HCT116 (cell line): ENCODE data around the gene NAA11. TPM values are rescaled to one million over a fixed set of nuclear protein-coding genes. Genes with fewer than 3 reads are reported as not detected.

ENCODE experiments used
- ATAC-seq: fragments of 200-7000 bp; cut with Tn5 transposase; 2 replicates; pipeline ENCODE4 v1.9.1; 2020; ENCODE audit warnings: mild to moderate bottlenecking, moderate library complexity
- BruUV-seq: library from RNA; stranded (reverse); fragments of 400-500 nt; replicated peaks from 2 replicates; lab custom pipeline; 2021; lab: Mats Ljungman, UMichigan
- CTCF ChIA-PET: fragments of 300-600 bp; sonication (Branson Sonifier 250); formaldehyde crosslinking; loops from one replicate; lab custom pipeline; 2021; ENCODE audit warnings: antibody characterized with exemption; lab: Charles Lee
- POLR2A ChIA-PET: fragments of 300-600, 350-600 bp; sonication (Branson Sonifier 250); formaldehyde crosslinking; loops from one replicate; lab custom pipeline; 2021; ENCODE audit warnings: antibody characterized with exemption; lab: Charles Lee
- RAD21 ChIA-PET, 2 experiments: fragments of 300-600 bp; sonication (Branson Sonifier 250); formaldehyde crosslinking; loops; one replicate each; lab custom pipeline; 2023; ENCODE audit warnings: low total read pairs in 2 of 2; ENCODE audit not compliant: uncharacterized antibody in 2 of 2, unreplicated experiment in 2 of 2, low non-redundant PET in 1 of 2; lab: Charles Lee
- DNase-seq: peaks from one replicate; pipeline ENCODE4 v3.0.0-alpha.2; 2010; ENCODE audit warnings: low read depth, low spot score
- H2AFZ ChIP-seq: fragments of 200-600 bp; shearing (Covaris generic), sonication (generic); 2 replicates; pipeline ENCODE4 v1.6.1; 2017; ENCODE audit warnings: low read depth, mixed run types, mixed read lengths, antibody characterized with exemption, low read length; ENCODE audit not compliant: poor library complexity, severe bottlenecking
- H3K27ac ChIP-seq: 2 replicates; pipeline ENCODE4 v1.5.1; 2012; ENCODE audit warnings: low read depth, low read length
- H3K27me3 ChIP-seq: fragments of 200-600 bp; sonication (generic); 2 replicates; pipeline ENCODE4 v1.6.1; 2016; ENCODE audit warnings: mixed run types, low read length, mixed read lengths; ENCODE audit not compliant: insufficient read depth
- H3K36me3 ChIP-seq, 2 experiments: fragments of 200-500 bp in 1 of 2; fragments of 200-600 bp in 1 of 2; sonication (Bioruptor generic) in 1 of 2; sonication (generic) in 1 of 2; 2 replicates each; pipeline versions ENCODE4 v1.5.1 to v1.6.1; 2014 to 2016; ENCODE audit warnings: low read length in 2 of 2, inconsistent platforms in 1 of 2, mixed read lengths in 1 of 2, mixed run types in 1 of 2; ENCODE audit not compliant: insufficient read depth in 2 of 2, control insufficient read depth in 1 of 2
- H3K4me1 ChIP-seq, 2 experiments: fragments of 200-600 bp in 1 of 2; sonication (generic) in 1 of 2; 2 replicates each; pipeline versions ENCODE4 v1.5.1 to v1.6.1; 2012 to 2017; ENCODE audit warnings: low read length in 2 of 2, inconsistent platforms in 1 of 2, mild to moderate bottlenecking in 1 of 2, mixed read lengths in 1 of 2, mixed run types in 1 of 2, moderate library complexity in 1 of 2; ENCODE audit not compliant: insufficient read depth in 2 of 2, control insufficient read depth in 1 of 2
- H3K4me2 ChIP-seq: fragments of 200-600 bp; sonication (generic); 2 replicates; pipeline ENCODE4 v1.6.1; 2017; ENCODE audit warnings: mixed run types, low read length, mixed read lengths
- H3K4me3 ChIP-seq, 2 experiments: fragments of 200-600 bp in 1 of 2; sonication (generic) in 1 of 2; replicated peaks in 1 of 2; 2 replicates each; pipeline ENCODE4 v1.5.1; 2011 to 2016; ENCODE audit warnings: low read length in 2 of 2, control low read depth in 1 of 2, low read depth in 1 of 2, mild to moderate bottlenecking in 1 of 2, mixed read lengths in 1 of 2, mixed run types in 1 of 2
- H3K79me2 ChIP-seq: fragments of 200-600 bp; sonication (generic); 2 replicates; pipeline ENCODE4 v1.6.1; 2017; ENCODE audit warnings: mild to moderate bottlenecking, mixed run types, low read length, moderate library complexity, mixed read lengths; ENCODE audit not compliant: insufficient read depth
- H3K9ac ChIP-seq: fragments of 200-600 bp; sonication (generic); 2 replicates; pipeline ENCODE4 v1.6.1; 2016; ENCODE audit warnings: low read length, mixed read lengths
- H3K9me2 ChIP-seq: fragments of 200-600 bp; sonication (generic), shearing (Covaris generic); 2 replicates; pipeline ENCODE4 v1.6.1; 2017; ENCODE audit warnings: mixed run types, mild to moderate bottlenecking, moderate library complexity; ENCODE audit not compliant: insufficient read depth
- H3K9me3 ChIP-seq, 2 experiments: fragments of 200-500 bp in 1 of 2; fragments of 200-600 bp in 1 of 2; sonication (Bioruptor generic) in 1 of 2; sonication (generic) in 1 of 2; 2 replicates each; pipeline ENCODE4 v1.6.1; 2014 to 2017; ENCODE audit warnings: low read length in 2 of 2, mixed read lengths in 2 of 2, inconsistent platforms in 1 of 2, low read depth in 1 of 2, mild to moderate bottlenecking in 1 of 2, mixed run types in 1 of 2, moderate library complexity in 1 of 2; ENCODE audit not compliant: control insufficient read depth in 1 of 2, insufficient read depth in 1 of 2
- H4K20me1 ChIP-seq: fragments of 200-600 bp; sonication (generic), shearing (Covaris generic); 2 replicates; pipeline ENCODE4 v1.6.1; 2017; ENCODE audit warnings: mixed run types, mild to moderate bottlenecking, moderate library complexity; ENCODE audit not compliant: insufficient read depth
- CBX3 ChIP-seq: IDR thresholded peaks from 2 replicates; pipeline ENCODE4 v1.6.1; 2012; ENCODE audit warnings: low read depth
- CEBPB ChIP-seq: IDR thresholded peaks from 2 replicates; pipeline ENCODE4 v1.6.1; 2012; ENCODE audit warnings: low read depth
- CTCF ChIP-seq, 3 experiments: fragments of 200-600 bp in 1 of 3; sonication (generic) in 1 of 3; IDR thresholded peaks in 2 of 3; conservative IDR thresholded peaks in 1 of 3; 2 replicates each; pipeline ENCODE4 v1.5.1; 2012 to 2017; ENCODE audit warnings: low read depth in 2 of 3, low read length in 2 of 3, antibody characterized with exemption in 1 of 3, borderline replicate concordance in 1 of 3, control low read depth in 1 of 3, mild to moderate bottlenecking in 1 of 3, mixed read lengths in 1 of 3, mixed run types in 1 of 3, moderate library complexity in 1 of 3; ENCODE audit not compliant: insufficient read depth in 1 of 3
- EGR1 ChIP-seq: IDR thresholded peaks from 2 replicates; pipeline ENCODE4 v1.6.1; 2012; ENCODE audit warnings: low read depth
- MAX ChIP-seq: IDR thresholded peaks from 2 replicates; pipeline ENCODE4 v1.6.1; 2012
- POLR2A ChIP-seq: IDR thresholded peaks from 2 replicates; pipeline ENCODE4 v1.7.0; 2011; ENCODE audit warnings: borderline replicate concordance; ENCODE audit not compliant: insufficient read depth, insufficient read length; ENCODE audit errors: extremely low read depth
- POLR2AphosphoS5 ChIP-seq: IDR thresholded peaks from 2 replicates; pipeline ENCODE4 v1.6.1; 2011; ENCODE audit warnings: mild to moderate bottlenecking, low read depth, low read length, moderate library complexity
- RAD21 ChIP-seq: IDR thresholded peaks from 2 replicates; pipeline ENCODE4 v1.6.1; 2012; ENCODE audit warnings: low read depth, mild to moderate bottlenecking
- SIN3A ChIP-seq: IDR thresholded peaks from 2 replicates; pipeline ENCODE4 v1.6.1; 2012; ENCODE audit warnings: low read depth
- YY1 ChIP-seq: IDR thresholded peaks from 2 replicates; pipeline ENCODE4 v1.6.1; 2011; ENCODE audit warnings: low read length, low read depth, moderate library complexity, mild to moderate bottlenecking; ENCODE audit not compliant: insufficient replicate concordance; ENCODE audit errors: extremely low read depth
- ZBTB33 ChIP-seq: IDR thresholded peaks from 2 replicates; pipeline ENCODE4 v1.6.1; 2011; ENCODE audit warnings: mild to moderate bottlenecking, low read length, moderate library complexity; ENCODE audit not compliant: insufficient replicate concordance; ENCODE audit errors: extremely low read depth
- ZFX ChIP-seq: fragments of 450-650 bp; IDR thresholded peaks from 2 replicates; pipeline ENCODE4 v1.6.1; 2017
- intact Hi-C: fragments of 100-400 bp; cut with micrococcal nuclease; formaldehyde crosslinking; loops from 2 replicates; pipeline ENCODE4 v1.10.0; 2022
- total RNA-seq: library from RNA; stranded (reverse); gene quantifications from one replicate; pipeline ENCODE4 v1.2.1, GENCODE V29; 2021; ENCODE audit not compliant: unreplicated experiment

The NAA11 gene
- total RNA-seq, 1 experiment from 2014 or later, result not detected

- peaks cover 9% of the 10 kb centered on the region; the same call in 1 of the 2 replicates for H3K27me3 ChIP-seq
- H3K9me3 ChIP-seq, result no peaks in the 10 kb centered on the region
- no peak for DNase-seq
- TF ChIP-seq RAD21 (no peak), CTCF (IDR thresholded peaks at IDR 0.05 in 2 of 3, conservative IDR thresholded peaks at IDR 0.05 in 1 of 3; ENCODE audit: borderline replicate concordance in 1 of 3, insufficient read depth in 1 of 3, low read depth in 2 of 3, low read length in 2 of 3) (no peak), MAX (no peak), POLR2A (no peak), CBX3 (no peak), CEBPB (no peak), ZBTB33 (no peak), POLR2AphosphoS5 (no peak), SIN3A (no peak), YY1 (no peak), EGR1 (no peak), ZFX (no peak)
- TF ChIP-seq, all 23 proteins: peak for 0
- no peaks in the 10 kb centered on the region for H3K9me2 ChIP-seq
- H3K36me3 ChIP-seq, result no peaks in the 10 kb centered on the region
- H3K79me2 ChIP-seq, result no peaks in the 10 kb centered on the region
- no peak overlapping the region for H3K4me2 ChIP-seq
- no peaks in the 10 kb centered on the region for H3K4me1 ChIP-seq
- no peak overlapping the region for H2AFZ ChIP-seq
- H3K9ac ChIP-seq, result no peak overlapping the region
- POLR2A ChIA-PET, result no interaction called here
- H4K20me1 ChIP-seq, result no peaks in the 10 kb centered on the region
- CTCF ChIA-PET, result no interaction called here
- intact Hi-C loops, result no loop called here
- H3K4me3 ChIP-seq, result no peak overlapping the region
- BruUV-seq, result no TSS peak
- RAD21 ChIA-PET, result no interaction called here
- H3K27ac ChIP-seq, result no peak overlapping the region
- no peak for ATAC-seq
Observed at GRCh38 chr4:79287718-79288117, 38.1 kb downstream of the NAA11 start.
